ELR (cell line): ENCODE results near the gene CRB2.

Experiments used
- DNase-seq: peaks from one replicate; pipeline ENCODE4 v3.0.0-alpha.2; 2015; ENCODE audit warnings: low read depth

Gene CRB2

DNA sequence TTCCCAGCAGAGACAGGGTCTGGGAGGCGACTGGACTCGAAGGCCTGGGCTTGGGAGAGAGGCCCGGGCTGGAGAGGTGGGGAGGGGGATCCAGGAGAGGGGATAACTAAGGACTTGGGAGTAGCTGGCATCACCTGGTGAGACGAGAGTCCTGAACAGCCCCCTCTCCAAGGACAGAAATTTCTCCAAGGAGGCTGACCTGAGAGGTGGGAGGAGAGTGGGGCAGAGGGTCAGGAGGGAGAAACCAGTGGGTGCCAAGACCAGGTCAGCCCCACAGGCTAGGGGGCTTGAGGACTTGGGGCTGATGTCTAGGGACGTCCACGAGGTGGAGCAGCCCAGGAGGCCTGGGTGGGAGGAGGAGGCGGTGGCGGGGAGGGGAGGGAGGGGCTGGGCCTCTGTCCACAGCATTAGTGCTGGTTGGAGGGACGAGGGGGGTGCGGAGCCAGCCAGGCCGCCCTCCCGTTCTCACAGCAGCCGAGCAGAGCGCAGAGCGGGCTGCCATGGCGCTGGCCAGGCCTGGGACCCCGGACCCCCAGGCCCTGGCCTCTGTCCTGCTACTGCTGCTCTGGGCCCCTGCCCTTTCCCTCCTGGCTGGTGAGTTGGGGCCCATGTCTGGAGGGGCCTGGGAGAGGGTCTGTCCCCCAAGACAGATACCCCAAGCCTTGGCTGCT is at the start of gene CRB2:
CRB2 (plus strand) TSS at position 437 of the 671 bp plus-strand sequence; CDS start at position 501, 64 bp downstream.
- DNase-seq: no peak

- no peak for DNase-seq
These were observed 46.4 kb upstream of the CRB2 start for GRCh38 chr9:123309611-123310010.

DNA sequence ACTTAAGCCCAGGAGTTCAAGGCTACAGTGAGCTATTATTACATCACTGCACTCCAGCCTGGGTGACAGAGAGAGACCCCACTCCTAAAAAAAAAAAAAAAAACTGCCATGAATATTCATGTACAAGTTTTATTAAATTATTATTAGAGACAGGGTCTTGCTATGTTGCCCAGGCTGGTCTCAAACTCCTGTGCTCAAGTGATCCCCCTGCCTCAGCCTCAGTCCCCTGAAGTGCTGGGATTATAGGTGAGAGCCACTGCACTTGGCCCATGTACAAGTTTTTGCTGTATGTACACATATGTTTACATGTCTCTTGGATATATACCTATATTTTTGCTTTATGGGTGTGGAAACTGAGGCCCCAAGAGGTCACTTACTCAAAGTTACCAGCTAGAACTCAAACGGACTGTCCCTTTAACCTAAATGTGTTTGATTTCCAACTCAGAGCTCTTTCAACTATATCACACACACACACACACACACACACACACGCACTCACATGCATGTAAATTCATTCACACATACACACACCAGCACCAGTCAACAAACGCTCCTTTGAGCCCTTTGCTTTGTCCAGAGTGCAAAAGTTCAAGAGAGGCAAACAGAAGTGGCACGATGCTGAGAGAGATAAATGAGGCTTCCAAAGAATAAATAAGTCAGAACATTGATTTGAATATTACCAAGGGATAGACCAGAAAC is 45.3 kb upstream of the CRB2 start:
- no peak for DNase-seq

DNA sequence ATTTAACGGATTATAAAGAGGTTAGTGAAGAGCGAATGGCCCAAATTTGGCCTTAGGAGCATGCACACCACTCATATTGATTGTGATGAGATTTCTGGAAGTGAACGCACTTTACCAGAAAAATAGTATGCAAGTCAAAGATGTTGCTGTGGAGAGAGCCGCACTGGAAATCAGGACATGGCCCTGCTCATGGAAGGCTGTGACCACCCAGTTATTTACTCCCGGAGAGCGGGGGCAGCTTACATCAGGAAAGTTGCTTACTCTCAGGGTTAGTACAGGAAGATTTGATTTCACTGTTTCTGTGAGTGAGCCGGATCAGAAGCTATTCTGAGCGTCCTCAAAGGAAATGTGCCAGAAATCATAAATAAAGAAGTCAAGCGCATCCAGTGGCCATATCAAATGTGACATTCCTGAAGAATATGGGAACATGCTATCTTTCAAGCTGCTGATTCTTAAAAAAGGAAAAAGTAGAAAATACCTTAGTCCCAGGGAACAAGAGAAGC is 44.7 kb upstream of the CRB2 start:
- no peak for DNase-seq

DNA sequence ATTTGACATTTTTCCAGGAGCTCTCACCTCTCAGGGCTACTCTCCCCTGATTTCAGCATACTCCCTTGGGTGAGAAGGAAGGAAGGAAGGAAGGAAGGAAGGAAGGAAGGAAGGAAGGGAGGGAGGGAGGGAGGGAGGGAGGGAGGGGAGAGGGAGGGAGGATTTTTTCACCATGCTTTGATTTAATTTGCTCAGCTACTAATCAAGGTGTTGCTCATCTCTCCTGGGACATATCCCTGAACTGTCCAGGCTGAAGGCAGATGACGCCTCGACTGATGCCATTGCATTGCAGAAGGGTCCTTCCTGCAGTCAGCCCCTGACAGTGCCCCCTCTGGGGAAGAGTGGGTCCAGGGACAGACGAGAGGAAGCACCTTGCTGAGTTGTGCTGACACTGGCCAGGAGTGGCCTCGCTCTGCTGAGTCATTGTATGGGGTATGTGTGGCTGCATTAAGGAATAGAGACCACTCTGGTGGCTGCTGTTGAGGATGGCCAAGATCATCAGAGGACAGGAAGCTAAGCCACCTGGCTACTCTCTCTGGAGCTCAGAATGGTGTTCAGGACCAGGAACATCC is 43.6 kb upstream of the CRB2 start:
- no peak for DNase-seq

- DNase-seq: no peak
These were observed 41.4 kb upstream of the CRB2 start for GRCh38 chr9:123314617-123315016.

DNA sequence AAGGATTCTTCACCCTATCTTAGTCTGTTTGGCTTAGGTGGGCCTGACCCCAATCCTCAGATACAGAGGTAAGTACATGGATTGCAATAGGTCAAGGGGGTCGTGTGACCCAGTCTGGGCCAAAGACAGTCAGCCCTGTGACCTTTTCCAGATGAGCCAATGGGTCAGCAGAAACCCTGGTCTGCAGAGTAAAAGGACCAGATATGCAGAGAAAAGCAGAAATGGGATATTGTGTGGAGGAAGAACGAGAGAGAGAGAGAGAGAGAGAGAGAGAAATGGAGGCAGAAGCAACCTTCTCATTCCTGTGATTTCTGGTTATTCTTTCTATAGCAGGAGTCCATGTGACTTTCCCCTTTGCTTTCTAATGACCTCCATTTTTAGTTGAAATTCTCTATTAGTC is 40.4 kb upstream of the CRB2 start:
- no peak for DNase-seq

DNA sequence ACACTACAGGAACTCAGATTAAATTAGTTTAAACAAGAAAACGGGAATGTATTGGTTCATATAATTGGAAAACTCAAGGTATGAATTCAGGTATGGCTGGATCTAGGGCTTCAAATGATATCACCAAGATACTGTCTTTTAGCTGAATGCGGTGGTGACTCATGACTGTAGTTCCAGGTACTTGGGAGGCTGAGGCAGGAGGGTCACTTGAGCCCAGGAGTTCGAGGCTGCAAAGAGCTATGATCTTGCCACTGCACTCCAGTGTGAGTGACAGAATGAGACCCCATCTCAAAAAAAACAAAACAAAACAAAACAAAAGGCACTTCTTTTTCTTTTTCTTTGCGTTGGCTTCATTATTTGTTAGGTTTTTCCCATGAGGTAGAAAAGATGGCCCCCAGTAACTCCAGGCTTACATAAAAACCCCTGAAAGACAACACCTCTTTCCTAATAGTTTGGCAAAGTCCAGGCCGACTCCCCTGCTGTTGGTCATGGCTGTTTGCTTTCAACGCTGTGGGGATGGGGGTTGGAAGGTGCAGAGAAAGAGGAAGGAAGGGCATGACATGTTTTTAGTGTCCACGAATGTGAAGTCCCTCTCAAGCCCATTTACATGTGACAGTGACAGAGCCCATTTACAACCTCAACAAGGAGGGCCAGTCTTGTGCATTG is 39.8 kb upstream of the CRB2 start:
- no peak for DNase-seq

DNA sequence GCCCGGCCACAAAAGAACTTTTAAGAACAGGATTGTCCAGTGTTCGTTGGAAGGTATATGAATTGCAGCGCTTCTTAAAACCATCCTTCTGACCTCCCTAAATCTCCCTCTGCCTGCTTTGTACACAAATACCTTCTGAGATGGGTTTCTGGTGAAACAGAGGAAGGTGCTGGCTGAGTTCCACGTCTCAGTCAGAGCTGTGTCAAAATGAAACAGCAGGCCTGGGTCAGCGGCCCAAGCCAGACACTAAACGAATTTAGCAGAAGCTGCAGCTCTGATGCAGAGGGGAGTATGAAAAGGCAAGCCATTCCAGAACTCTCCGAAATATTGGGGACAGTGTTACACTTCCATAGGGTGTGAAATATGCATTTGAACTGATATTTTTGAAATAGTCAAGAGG is 37.8 kb upstream of the CRB2 start:
- no peak for DNase-seq

DNA sequence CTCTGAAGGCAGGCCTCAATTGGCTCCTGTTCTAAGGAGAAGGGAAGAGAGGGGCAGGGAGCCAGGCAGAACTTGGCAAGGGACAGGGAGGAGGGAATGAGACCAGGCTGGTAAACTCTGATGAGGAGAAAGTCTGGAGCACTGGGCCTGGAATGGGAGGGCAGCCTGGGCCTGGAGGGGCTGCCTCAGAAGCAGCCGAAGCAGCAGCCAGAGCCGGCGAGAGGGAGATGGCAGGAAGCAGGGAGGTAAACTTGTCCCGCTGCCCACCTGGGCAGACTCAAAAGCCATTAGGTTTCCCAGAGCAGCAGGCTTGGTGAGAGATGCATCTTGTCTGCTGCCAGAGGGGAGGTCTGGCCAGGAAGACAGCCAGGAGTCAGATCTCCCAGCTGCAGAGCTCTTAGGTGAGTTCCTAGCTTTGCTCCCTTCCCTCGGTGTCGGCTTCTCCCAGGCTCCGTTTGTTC is 37.0 kb upstream of the CRB2 start:
- no peak for DNase-seq

- no peak for DNase-seq
These were observed 36.3 kb upstream of the CRB2 start for GRCh38 chr9:123319541-123320339.

DNA sequence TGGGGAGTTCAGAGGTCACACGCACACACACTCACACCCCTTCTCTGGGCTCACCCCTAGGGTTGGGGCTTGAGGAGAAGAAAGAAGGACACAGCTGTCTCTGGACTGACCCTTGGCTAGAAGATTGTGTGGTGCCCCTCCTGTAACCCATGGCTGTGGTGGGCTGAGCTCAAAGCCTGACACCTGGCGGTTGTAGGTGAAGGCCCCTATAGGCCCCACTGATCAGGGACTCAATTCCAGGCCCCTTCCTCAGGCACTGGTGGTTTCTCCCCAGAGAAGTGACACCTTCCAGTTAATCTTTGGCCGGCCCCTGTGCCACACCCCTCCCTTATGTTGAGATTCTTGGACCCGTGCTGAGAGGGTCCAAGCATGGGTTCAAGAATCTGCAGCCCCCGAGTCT is 35.2 kb upstream of the CRB2 start:
- no peak for DNase-seq

DNA sequence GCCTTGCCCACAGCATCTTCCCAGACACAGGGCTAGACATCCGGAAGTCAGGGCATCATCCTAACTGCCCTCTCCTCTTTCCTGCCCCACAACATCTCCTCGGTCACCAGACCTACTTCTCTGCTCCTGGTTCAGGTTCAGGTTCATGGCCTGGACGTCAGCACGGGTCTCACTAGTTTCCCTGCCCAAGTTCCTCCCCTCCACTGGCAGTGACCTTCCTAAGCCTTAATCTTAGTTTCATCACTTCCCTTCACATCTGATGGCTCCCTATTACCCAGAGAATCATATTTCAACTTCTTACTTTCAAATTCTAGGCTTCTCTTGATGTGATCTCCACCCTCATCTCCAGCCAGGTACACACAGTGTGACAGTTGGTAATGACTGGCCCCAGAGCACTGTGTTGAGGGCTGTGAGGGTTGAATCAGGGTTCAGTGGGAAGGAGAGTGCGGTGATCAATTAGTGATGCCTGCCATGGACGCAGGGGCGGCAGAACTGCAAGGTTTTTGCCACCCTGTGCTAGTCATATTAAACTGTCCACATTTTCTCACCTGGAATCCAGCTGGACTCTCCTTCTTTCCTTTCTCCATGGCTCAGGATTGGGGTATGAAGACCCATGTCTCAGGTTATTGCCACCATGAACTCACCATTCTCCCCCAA is 34.3 kb upstream of the CRB2 start:
- DNase-seq: no peak

- DNase-seq: no peak
These were observed 33.5 kb upstream of the CRB2 start for GRCh38 chr9:123322273-123323195.

- DNase-seq: no peak
These were observed 32.6 kb upstream of the CRB2 start for GRCh38 chr9:123323196-123324013.

GRCh38 chr9:123324767-123325183 is 31.2 kb upstream of the CRB2 start:
- no peak for DNase-seq

DNA sequence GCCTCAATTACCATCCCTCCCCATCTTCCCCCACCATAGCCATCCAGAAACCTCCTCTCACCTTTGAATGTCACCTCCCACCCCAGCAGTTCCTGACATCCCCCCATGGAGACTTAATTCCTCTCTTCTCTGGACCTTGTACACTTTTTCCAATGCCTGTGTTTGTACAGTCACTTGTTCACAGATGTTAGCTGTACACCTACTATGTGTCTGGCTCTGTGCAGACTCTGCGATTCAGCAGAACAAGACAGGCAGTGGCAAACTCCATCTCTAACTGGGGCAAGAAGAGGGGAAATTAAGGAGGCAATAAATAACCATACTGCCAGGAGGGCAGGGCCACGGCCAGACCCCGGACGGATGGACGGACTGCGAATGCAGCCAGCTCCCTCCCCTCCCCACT is 29.8 kb upstream of the CRB2 start:
- no peak for DNase-seq

- DNase-seq: no peak
These were observed 29.3 kb upstream of the CRB2 start for GRCh38 chr9:123326662-123327093.

GRCh38 chr9:123327697-123328100 is 28.3 kb upstream of the CRB2 start:
- DNase-seq: no peak
